ENCODE data around the gene AKR1C1. TPM values are rescaled to one million over a fixed set of nuclear protein-coding genes. Genes with fewer than 3 reads are reported as not detected.
"Not testable (repeated sequence)": the region's sequence is repeated elsewhere in the genome, so short reads cannot be mapped to it uniquely, and the experiment has no call there.

AKR1C1 gene
- total RNA-seq, 4 donors from 2014 or later, result 81.9 to 307 (median 222) TPM

DNA sequence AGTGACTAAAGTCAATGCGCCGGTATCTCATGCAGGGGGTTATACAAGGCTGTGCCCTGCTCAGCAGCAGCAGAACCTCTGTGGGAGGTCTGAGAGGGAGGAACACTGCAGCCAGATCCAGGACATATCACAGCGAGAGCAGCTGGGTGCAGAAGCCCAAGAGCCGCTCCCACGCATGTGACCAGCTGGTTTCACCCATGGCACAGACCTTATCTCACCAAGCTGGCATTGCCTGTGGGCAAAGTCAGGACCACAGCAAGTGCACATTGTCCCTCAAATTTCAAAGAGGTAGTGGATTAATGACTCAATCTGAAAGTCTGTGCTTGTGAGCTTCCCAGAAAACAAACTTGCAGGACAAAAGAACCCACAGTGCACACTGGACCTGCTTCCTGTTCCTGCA lies 31.6 kb upstream of the AKR1C1 start:
- Histone ChIP-seq H3K27ac (no peak overlapping the region), H3K4me1 (no peaks in the 10 kb centered on the region), H3K4me3 (no peak overlapping the region), H3K36me3 (peaks cover 0 to 5% of the 10 kb centered on the region in 2 donors), H3K9me3 (peaks cover 0 to 17% (median 0%) of the 10 kb centered on the region in 3 donors), H3K27me3 (no peaks in the 10 kb centered on the region)
- TF ChIP-seq EP300 (IDR thresholded peaks at IDR 0.05) (no peak), POLR2AphosphoS5 (IDR thresholded peaks at IDR 0.05) (no peak), POLR2A (IDR thresholded peaks at IDR 0.05) (no peak)
- TF ChIP-seq, protein P1, sequence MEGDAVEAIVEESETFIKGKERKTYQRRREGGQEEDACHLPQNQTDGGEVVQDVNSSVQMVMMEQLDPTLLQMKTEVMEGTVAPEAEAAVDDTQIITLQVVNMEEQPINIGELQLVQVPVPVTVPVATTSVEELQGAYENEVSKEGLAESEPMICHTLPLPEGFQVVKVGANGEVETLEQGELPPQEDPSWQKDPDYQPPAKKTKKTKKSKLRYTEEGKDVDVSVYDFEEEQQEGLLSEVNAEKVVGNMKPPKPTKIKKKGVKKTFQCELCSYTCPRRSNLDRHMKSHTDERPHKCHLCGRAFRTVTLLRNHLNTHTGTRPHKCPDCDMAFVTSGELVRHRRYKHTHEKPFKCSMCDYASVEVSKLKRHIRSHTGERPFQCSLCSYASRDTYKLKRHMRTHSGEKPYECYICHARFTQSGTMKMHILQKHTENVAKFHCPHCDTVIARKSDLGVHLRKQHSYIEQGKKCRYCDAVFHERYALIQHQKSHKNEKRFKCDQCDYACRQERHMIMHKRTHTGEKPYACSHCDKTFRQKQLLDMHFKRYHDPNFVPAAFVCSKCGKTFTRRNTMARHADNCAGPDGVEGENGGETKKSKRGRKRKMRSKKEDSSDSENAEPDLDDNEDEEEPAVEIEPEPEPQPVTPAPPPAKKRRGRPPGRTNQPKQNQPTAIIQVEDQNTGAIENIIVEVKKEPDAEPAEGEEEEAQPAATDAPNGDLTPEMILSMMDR (IDR thresholded peaks at IDR 0.05), result no peak
- no peak for ATAC-seq
- 67% methylated on average over 3 of the region's 5 CpGs; no CpG with 5 or more reads in 1 of the 2 donors for WGBS, 2 donors (ENCODE audit: low coverage in 1 of 2)

DNA sequence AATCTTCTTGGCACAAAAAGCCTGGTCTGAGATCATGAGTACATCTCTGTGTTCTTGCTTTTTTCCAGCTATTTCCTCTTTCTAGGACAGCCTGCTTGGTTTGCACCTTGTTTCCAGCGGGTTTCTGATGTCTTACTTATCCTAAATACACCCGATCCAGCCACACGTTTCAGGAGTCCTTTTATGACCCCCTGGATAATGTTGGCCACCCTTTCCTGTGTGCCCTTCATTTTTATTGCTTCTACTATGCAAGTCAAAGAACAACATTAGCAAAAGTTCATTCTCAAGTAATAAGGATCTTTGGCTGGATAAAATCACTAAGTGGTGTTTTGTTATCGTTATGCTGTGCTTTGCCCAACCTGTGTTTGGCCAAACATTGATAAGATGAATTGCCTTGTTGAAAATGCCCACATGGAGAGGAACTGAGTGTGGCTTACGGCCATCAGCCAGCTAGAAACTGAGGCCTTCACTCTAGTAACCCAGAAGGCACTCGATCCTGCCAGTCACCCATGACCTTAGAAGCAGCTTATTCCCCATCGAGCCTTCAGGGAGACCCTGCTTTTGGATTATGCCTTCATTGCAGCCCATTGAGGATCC lies 28.7 kb upstream of the AKR1C1 start:
- no peaks in the 10 kb centered on the region for H3K27me3 ChIP-seq
- no peaks in the 10 kb centered on the region for H3K4me1 ChIP-seq
- H3K9me3 ChIP-seq, result no peaks in the 10 kb centered on the region
- 51 to 100% methylated on average over 2 to 5 of the region's 7 CpGs for WGBS, 2 donors (ENCODE audit: low coverage in 1 of 2)
- H3K36me3 ChIP-seq, result peaks cover 0 to 5% of the 10 kb centered on the region in 2 donors
- TF ChIP-seq EP300 (IDR thresholded peaks at IDR 0.05) (no peak), POLR2A (IDR thresholded peaks at IDR 0.05) (no peak), POLR2AphosphoS5 (IDR thresholded peaks at IDR 0.05) (no peak)
- TF ChIP-seq, protein P1 (IDR thresholded peaks at IDR 0.05), result no peak
- H3K4me3 ChIP-seq, result no peak overlapping the region
- no peak overlapping the region for H3K27ac ChIP-seq
- ATAC-seq, result no peak

GRCh38 chr10:4937346-4937745 lies 25.9 kb upstream of the AKR1C1 start:
- no peak overlapping the region for H3K27ac ChIP-seq
- TF ChIP-seq POLR2A (IDR thresholded peaks at IDR 0.05), result no peak
- TF ChIP-seq, protein P1 (IDR thresholded peaks at IDR 0.05), result no peak
- TF ChIP-seq EP300 (IDR thresholded peaks at IDR 0.05), result no peak
- no peak for TF ChIP-seq POLR2AphosphoS5 (IDR thresholded peaks at IDR 0.05)
- ATAC-seq, result no peak
- H3K4me3 ChIP-seq, result no peak overlapping the region
- no peaks in the 10 kb centered on the region for H3K27me3 ChIP-seq
- peaks cover 5 to 16% (median 5%) of the 10 kb centered on the region in 3 donors for H3K4me1 ChIP-seq
- H3K9me3 ChIP-seq, result no peaks in the 10 kb centered on the region
- peaks cover 0 to 5% of the 10 kb centered on the region in 2 donors for H3K36me3 ChIP-seq
- no CpG with 5 or more reads among the region's 23 CpGs for WGBS, 2 donors (ENCODE audit: low coverage in 1 of 2)

- Histone ChIP-seq H3K36me3 (no peaks in the 10 kb centered on the region), H3K4me1 (peaks cover 19 to 37% (median 25%) of the 10 kb centered on the region in 3 donors), H3K27ac (no peak overlapping the region), H3K9me3 (no peaks in the 10 kb centered on the region), H3K4me3 (no peak overlapping the region), H3K27me3 (no peaks in the 10 kb centered on the region)
- WGBS, 2 donors (ENCODE audit: low coverage in 1 of 2), result 79 to 80% methylated on average over 2 to 5 of the region's 7 CpGs
- no peak for ATAC-seq
- TF ChIP-seq EP300 (IDR thresholded peaks at IDR 0.05) (no peak), POLR2A (IDR thresholded peaks at IDR 0.05) (no peak), POLR2AphosphoS5 (IDR thresholded peaks at IDR 0.05) (no peak)
- TF ChIP-seq, protein P1 (IDR thresholded peaks at IDR 0.05), result no peak
Measured at GRCh38 chr10:4939224-4940072, 23.8 kb upstream of the AKR1C1 start.

DNA sequence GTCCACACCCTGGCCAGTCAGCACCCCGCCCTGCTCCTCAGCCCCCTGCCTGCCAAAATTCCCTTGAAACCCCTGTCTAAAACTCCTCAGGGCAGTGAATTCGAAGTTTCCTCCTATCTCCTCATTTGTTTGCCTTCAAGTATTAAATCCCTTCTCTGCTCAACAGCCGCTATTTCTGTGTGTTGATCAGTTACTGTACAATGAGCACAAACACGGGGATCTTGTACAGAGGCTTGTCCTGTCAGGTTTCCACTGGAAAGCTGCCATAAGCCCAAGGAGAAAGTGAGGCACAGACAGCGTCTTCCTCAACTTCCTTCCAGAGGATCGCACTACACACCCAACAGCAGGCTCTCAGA lies 23.2 kb upstream of the AKR1C1 start:
- H3K4me3 ChIP-seq, H3K9me3 ChIP-seq, H3K27ac ChIP-seq, H3K36me3 ChIP-seq, H3K27me3 ChIP-seq, ATAC-seq: not testable (repeated sequence)
- peaks cover 19 to 43% (median 27%) of the 10 kb centered on the region in 3 donors for H3K4me1 ChIP-seq
- 80% methylated on average over 6 of the region's 6 CpGs; no CpG with 5 or more reads in 1 of the 2 donors for WGBS, 2 donors (ENCODE audit: low coverage in 1 of 2)

DNA sequence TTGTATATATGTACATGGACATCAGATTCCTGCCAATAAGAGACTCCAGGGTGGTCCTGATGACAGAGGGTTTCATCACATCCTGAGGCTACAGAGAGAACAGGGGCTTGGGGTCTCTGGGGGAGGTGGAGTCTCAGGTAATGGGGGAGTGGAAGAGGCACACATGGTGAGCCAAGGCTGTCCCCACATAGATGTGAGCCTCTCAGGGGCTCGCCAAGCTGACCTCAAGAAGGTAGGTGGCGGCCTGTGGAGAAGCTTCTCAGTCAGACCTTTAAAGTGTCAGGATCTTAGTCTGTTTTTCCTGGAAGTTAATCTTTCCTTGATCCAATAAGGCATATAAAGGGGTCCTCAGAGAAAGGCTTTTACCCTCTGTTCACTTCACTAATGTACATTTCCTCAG lies 22.3 kb upstream of the AKR1C1 start:
- not testable (repeated sequence) for H3K27me3 ChIP-seq, H3K9me3 ChIP-seq, H3K4me3 ChIP-seq, ATAC-seq, H3K36me3 ChIP-seq
- H3K4me1 ChIP-seq, result peaks cover 19 to 49% (median 27%) of the 10 kb centered on the region in 3 donors
- H3K27ac ChIP-seq, result peak overlapping the region; percentile 66 to 81 (median 74)
- no CpG with 5 or more reads among the region's 2 CpGs for WGBS, 2 donors (ENCODE audit: low coverage in 1 of 2)
